Measurements from ENCODE around the gene NOVA1. TPM values are rescaled to one million over a fixed set of nuclear protein-coding genes. Genes with fewer than 3 reads are reported as not detected.

Gene NOVA1
- polyA plus RNA-seq, 4 donors, result 21.7 to 24.6 (median 23.5) TPM

GRCh38 chr14:26594148-26594547 lies 3.7 kb downstream of the NOVA1 start:
- DNase-seq (ENCODE audit: low read depth in 4 of 4, low spot score in 2 of 4), result no peak

GRCh38 chr14:26593357-26593756 lies 4.5 kb downstream of the NOVA1 start:
- DNase-seq (ENCODE audit: low read depth in 4 of 4, low spot score in 2 of 4), result no peak

GRCh38 chr14:26589925-26590324 lies 7.9 kb downstream of the NOVA1 start:
- DNase-seq (ENCODE audit: low read depth in 4 of 4, low spot score in 2 of 4), result no peak

GRCh38 chr14:26577711-26578110 lies 20.1 kb downstream of the NOVA1 start:
- no peak for DNase-seq (ENCODE audit: low read depth in 4 of 4, low spot score in 2 of 4)

GRCh38 chr14:26554069-26554772 lies 43.6 kb downstream of the NOVA1 start:
- no peak for DNase-seq (ENCODE audit: low read depth in 4 of 4, low spot score in 2 of 4)

DNA sequence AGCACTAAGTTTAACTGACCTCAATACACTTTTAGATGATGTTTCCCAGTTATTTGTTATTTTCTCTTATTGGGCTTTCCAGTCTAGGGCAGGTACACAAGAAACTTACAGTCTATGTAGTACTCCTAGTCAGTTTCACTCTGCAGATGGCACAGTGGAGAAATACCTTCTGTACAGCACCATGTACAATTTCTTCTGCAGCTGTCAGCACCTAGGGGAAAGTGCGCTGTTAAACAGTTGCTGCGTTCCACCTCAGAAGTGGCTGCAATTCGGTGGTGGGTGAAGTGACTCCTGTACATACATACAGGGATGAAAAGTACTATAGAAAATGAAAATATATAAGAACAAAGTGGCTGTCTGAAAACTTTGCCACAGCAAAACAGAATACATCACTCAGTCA lies 48.3 kb downstream of the NOVA1 start:
- no peak for DNase-seq (ENCODE audit: low read depth in 4 of 4, low spot score in 2 of 4)

GRCh38 chr14:26548406-26548805 lies 49.4 kb downstream of the NOVA1 start:
- no peak for DNase-seq (ENCODE audit: low read depth in 4 of 4, low spot score in 2 of 4)

DNA sequence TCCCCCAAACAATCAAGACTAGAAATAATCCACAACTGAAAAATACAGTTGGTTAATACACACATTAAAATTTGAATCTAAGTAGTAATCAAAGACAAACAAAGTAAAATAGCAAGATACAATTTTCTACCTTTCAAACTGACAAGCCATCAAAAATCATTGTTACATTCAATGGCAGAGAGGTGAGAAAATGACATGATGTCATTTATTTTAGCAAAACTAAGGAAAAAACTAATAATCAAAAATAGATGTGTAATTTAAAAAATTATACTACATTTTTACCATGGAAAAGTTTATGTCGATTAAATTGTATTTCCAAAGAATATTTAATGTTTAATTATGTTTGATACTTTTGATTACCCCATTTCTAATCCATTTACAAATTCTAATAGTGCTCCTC lies 59.7 kb downstream of the NOVA1 start:
- no peak for DNase-seq (ENCODE audit: low read depth in 4 of 4, low spot score in 2 of 4)

DNA sequence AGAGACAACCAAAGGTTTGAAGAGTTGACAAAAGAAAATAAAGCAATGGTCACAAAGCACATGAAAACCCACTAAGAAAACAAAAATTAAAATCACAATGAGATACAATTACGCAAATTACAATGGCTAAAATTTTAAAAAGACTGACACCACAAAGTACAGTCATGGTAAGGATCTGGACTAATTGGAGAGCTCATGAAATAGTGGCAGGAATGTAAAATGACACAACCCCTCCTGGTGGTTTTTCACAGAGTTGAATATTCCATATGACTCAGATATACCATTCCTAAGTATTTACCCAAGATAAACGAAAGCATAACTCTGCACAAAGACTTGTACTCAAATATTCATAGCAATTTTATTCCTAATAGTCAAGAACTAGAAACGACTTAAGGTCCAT lies 65.9 kb downstream of the NOVA1 start:
- no peak for DNase-seq (ENCODE audit: low read depth in 4 of 4, low spot score in 2 of 4)

- DNase-seq (ENCODE audit: low read depth in 4 of 4, low spot score in 2 of 4), result no peak
Observed at GRCh38 chr14:26528415-26529182, 69.2 kb downstream of the NOVA1 start.

DNA sequence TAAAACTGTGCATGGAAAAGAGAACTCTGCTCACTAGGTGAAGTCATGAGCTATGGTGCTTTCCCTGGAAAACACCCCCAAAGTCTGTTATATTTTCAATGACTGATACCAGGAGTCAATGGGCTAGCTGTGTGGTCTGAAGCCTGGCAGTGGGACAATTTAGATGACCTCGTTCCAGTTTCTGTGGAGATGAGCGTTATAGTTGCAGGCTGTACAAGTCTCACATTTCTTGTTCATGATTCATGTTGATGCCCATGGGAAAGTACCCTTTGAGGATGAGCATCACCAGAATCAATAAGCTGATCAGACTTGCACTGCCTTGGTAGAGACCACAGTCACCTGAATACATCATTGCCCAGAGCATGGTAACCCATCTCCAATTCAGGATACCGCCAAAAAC lies 70.7 kb downstream of the NOVA1 start:
- DNase-seq (ENCODE audit: low read depth in 4 of 4, low spot score in 2 of 4), result no peak

DNA sequence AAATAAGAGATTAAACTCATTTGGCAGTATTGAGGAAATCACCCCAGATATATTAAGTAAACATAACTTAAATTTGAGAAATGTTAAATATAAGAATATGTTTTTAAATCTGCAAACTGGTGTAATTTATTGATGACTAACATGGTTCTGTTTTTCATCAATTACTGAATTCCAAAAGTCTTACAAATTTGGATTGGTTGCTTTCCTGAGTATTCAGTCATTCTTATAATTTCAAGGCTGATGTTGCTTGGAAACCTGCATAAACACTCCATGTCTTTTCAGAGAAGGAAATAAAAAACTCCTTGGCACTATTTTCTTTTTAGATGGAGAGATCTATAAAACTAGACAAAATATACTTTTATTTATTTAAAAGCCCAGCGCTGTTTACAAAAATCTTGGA lies 71.7 kb downstream of the NOVA1 start:
- DNase-seq (ENCODE audit: low read depth in 4 of 4, low spot score in 2 of 4), result no peak

- DNase-seq (ENCODE audit: low read depth in 4 of 4, low spot score in 2 of 4), result no peak
Observed at GRCh38 chr14:26525085-26525484, 72.7 kb downstream of the NOVA1 start.

- DNase-seq (ENCODE audit: low read depth in 4 of 4, low spot score in 2 of 4), result no peak
Observed at GRCh38 chr14:26522967-26523366, 74.9 kb downstream of the NOVA1 start.

DNA sequence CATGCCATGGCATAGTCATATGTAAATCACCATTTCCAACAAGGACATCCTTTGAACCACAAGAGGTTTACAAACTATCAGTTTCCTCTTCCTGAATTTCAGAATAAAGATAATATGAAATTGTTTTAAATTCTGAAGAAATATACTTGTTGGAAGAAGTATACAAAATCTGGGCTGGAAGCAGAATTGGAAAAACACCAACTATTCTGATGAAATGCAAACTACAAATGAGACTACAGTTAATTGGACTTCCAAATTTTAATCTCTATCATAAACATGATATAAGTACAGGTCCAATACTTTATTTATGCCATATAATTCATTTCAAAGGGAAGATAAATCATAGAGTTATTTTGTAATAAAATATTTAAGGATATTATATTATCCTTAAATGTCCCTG lies 80.1 kb downstream of the NOVA1 start:
- no peak for DNase-seq (ENCODE audit: low read depth in 4 of 4, low spot score in 2 of 4)

DNA sequence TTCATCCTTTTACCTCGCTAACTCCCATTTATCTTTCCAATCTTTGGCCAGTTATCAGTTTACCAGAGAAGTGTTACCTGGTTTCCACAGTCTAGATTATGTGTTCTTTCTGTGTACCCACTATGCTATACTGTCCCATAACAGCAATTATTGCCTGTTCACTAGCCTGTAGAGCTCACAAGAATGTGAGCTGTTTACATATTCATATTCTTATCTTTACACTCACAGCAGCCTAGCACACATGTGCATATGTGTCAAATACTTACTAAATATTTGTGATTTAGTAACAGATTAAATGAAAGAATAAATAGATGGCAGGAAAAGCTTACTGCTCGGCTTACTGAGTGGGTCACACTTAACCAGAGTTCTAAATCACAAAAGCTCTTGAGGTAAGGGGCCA lies 97.8 kb downstream of the NOVA1 start:
- DNase-seq (ENCODE audit: low read depth in 4 of 4, low spot score in 2 of 4), result no peak

DNA sequence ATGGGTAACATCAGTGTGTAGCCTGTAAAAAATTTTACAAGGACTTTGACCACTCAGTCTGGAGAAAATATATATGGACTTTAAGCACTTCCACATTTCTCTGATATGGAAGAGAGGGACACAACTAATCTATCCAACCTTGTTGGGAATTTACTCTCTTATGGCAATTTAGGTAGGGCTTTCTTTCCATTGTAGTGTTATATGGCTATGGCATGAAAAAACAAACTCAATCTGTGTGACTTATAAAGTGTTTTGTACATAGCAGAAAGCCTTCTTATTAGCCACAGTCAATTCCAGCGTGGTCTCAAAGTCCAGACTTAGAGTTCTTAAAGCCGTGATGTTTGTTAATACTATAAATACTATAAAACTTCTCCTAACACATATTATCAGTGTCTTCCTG lies 98.3 kb downstream of the NOVA1 start:
- no peak for DNase-seq (ENCODE audit: low read depth in 4 of 4, low spot score in 2 of 4)

DNA sequence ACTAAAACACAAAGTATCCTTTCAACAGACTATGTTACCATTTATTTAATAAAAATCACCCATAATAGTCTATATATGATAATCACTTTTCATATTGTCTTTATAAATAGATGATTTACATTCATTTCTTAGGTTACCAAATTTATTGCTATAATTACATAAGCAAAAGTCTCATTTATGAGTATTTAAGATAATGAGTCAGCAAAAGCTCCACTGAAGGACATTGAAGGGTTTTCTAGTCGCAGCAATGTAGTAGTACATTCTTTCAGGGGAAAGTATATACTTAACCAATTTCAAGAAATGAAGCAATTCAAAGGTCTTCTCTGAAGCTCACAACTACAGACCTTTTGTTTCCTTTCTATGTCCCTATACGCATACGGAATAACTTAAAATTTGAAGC lies 110.9 kb downstream of the NOVA1 start:
- no peak for DNase-seq (ENCODE audit: low read depth in 4 of 4, low spot score in 2 of 4)

DNA sequence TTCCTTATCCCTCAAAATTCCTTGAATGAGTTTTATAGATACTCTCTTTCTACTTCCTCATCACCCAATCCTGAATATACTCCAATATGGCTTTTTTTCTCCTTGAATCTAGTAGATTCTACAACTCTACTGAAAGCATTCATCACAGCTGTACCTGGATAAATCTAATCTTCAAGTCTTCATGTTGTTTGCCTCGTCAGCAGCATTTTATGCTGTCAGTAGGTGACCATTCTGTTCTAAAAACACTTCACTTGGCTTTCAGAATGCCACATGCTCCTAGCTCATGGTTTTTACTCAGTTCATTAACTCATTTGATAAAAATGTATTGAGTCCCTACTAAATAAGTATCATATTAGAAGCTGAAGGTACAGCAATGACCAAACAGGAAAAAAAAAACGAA lies 113.3 kb downstream of the NOVA1 start:
- no peak for DNase-seq (ENCODE audit: low read depth in 4 of 4, low spot score in 2 of 4)

- DNase-seq (ENCODE audit: low read depth in 4 of 4, low spot score in 2 of 4), result no peak
Observed at GRCh38 chr14:26478967-26479366, 118.9 kb downstream of the NOVA1 start.

DNA sequence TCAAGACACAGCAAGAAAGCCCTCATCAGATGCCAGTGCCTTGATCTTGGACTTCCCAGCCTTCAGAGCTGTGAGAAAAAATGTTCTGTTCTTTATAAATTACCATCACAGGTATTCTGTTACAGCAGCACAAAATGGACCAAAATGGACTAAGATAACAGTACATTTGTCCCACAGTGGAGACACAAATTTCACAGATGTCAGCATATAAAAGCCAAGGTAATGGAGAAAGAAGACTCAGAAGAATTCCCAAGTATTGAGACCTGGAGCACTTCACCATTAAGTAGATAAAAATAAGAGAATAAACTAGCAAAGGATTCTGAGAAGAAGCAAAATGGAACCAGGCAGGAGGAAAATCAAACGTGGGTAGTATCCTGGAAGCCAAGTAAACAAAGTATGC lies 131.0 kb downstream of the NOVA1 start:
- no peak for DNase-seq (ENCODE audit: low read depth in 4 of 4, low spot score in 2 of 4)

DNA sequence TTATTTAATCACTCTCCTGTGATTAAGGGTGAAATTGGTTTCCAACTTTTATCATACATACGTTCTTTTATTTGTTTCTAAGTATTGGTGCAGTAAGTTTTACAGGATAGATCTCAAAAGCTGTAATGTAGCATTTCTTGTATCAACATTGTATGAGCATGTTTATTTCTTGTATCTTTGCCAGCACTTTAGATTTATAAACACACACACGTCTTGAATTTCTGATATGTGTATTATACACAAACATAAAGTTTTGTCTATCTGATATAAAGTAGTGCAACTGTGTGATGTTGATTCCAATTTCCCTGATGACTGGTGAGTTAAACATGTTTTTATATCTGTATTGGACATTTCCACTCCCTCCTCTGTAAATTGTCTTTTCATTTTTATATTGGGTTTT lies 134.7 kb downstream of the NOVA1 start:
- DNase-seq (ENCODE audit: low read depth in 4 of 4, low spot score in 2 of 4), result no peak

All from left renal cortex interstitium (tissue), 4 donors.